ENCODE results near the gene PPP2R5C.

The PPP2R5C gene

GRCh38 chr14:101873076-101873825 is 111.7 kb downstream of the PPP2R5C start:
- DNase-seq: no peak

- DNase-seq: no peak
Measured at GRCh38 chr14:101873991-101874390, 112.5 kb downstream of the PPP2R5C start.

- no peak for DNase-seq
Measured at GRCh38 chr14:101875041-101875726, 113.7 kb downstream of the PPP2R5C start.

- DNase-seq: no peak
Measured at GRCh38 chr14:101875727-101876554, 114.4 kb downstream of the PPP2R5C start.

- DNase-seq: no peak
Measured at GRCh38 chr14:101876555-101876938, 115.0 kb downstream of the PPP2R5C start.

- no peak for DNase-seq
Measured at GRCh38 chr14:101877766-101878165, 116.3 kb downstream of the PPP2R5C start.

GRCh38 chr14:101878211-101878821 is 116.8 kb downstream of the PPP2R5C start:
- no peak for DNase-seq

- no peak for DNase-seq
Measured at GRCh38 chr14:101878822-101879528, 117.5 kb downstream of the PPP2R5C start.

- no peak for DNase-seq
Measured at GRCh38 chr14:101879529-101880336, 118.2 kb downstream of the PPP2R5C start.

- DNase-seq: no peak
Measured at GRCh38 chr14:101881426-101881825, 119.9 kb downstream of the PPP2R5C start.

GRCh38 chr14:101882141-101882935 is 120.8 kb downstream of the PPP2R5C start:
- no peak for DNase-seq

- DNase-seq: no peak
Measured at GRCh38 chr14:101884089-101884933, 122.8 kb downstream of the PPP2R5C start.

GRCh38 chr14:101884934-101885576 is 123.5 kb downstream of the PPP2R5C start:
- no peak for DNase-seq

GRCh38 chr14:101887219-101887618 is 125.7 kb downstream of the PPP2R5C start:
- DNase-seq: no peak

GRCh38 chr14:101888182-101888581 is 126.7 kb downstream of the PPP2R5C start:
- no peak for DNase-seq

GRCh38 chr14:101889366-101889765 is 127.9 kb downstream of the PPP2R5C start:
- DNase-seq: no peak

- DNase-seq: no peak
Measured at GRCh38 chr14:101889898-101890297, 128.4 kb downstream of the PPP2R5C start.

GRCh38 chr14:101891471-101891870 is 130.0 kb downstream of the PPP2R5C start:
- no peak for DNase-seq

GRCh38 chr14:101893759-101894158 is 132.2 kb downstream of the PPP2R5C start:
- DNase-seq: no peak

Data from COR-L47 (cell line).